Measurements from ENCODE around the gene C4orf50.

- TF ChIP-seq TAF1 (IDR thresholded peaks at IDR 0.05; ENCODE audit: borderline replicate concordance, low read depth, low read length) = no peak
- no peak for TF ChIP-seq CTCF (IDR thresholded peaks at IDR 0.05 in 2 of 3, conservative IDR thresholded peaks at IDR 0.05 in 1 of 3; ENCODE audit: control insufficient read depth in 2 of 3, extremely low read depth in 1 of 3, insufficient read depth in 1 of 3, low read depth in 3 of 3, low read length in 3 of 3)
- no peak for TF ChIP-seq MYC (IDR thresholded peaks at IDR 0.05; ENCODE audit: insufficient read depth, insufficient read length, insufficient replicate concordance, low read length, severe bottlenecking)
- no peak for TF ChIP-seq REST (IDR thresholded peaks at IDR 0.05; ENCODE audit: low read depth, low read length)
- TF ChIP-seq, protein P1, sequence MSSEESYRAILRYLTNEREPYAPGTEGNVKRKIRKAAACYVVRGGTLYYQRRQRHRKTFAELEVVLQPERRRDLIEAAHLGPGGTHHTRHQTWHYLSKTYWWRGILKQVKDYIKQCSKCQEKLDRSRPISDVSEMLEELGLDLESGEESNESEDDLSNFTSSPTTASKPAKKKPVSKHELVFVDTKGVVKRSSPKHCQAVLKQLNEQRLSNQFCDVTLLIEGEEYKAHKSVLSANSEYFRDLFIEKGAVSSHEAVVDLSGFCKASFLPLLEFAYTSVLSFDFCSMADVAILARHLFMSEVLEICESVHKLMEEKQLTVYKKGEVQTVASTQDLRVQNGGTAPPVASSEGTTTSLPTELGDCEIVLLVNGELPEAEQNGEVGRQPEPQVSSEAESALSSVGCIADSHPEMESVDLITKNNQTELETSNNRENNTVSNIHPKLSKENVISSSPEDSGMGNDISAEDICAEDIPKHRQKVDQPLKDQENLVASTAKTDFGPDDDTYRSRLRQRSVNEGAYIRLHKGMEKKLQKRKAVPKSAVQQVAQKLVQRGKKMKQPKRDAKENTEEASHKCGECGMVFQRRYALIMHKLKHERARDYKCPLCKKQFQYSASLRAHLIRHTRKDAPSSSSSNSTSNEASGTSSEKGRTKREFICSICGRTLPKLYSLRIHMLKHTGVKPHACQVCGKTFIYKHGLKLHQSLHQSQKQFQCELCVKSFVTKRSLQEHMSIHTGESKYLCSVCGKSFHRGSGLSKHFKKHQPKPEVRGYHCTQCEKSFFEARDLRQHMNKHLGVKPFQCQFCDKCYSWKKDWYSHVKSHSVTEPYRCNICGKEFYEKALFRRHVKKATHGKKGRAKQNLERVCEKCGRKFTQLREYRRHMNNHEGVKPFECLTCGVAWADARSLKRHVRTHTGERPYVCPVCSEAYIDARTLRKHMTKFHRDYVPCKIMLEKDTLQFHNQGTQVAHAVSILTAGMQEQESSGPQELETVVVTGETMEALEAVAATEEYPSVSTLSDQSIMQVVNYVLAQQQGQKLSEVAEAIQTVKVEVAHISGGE (CRISPR knock-in tag; IDR thresholded peaks at IDR 0.05) = no peak
- no peak for TF ChIP-seq IKZF1 (conservative IDR thresholded peaks at IDR 0.05)
- TF ChIP-seq EP300 (IDR thresholded peaks at IDR 0.05; ENCODE audit: borderline replicate concordance in 1 of 2, control insufficient read depth in 1 of 2, low read depth in 2 of 2, low read length in 2 of 2) = no peak
- no peak for TF ChIP-seq TARDBP (IDR thresholded peaks at IDR 0.05; ENCODE audit: borderline replicate concordance)
- TF ChIP-seq, protein P2, sequence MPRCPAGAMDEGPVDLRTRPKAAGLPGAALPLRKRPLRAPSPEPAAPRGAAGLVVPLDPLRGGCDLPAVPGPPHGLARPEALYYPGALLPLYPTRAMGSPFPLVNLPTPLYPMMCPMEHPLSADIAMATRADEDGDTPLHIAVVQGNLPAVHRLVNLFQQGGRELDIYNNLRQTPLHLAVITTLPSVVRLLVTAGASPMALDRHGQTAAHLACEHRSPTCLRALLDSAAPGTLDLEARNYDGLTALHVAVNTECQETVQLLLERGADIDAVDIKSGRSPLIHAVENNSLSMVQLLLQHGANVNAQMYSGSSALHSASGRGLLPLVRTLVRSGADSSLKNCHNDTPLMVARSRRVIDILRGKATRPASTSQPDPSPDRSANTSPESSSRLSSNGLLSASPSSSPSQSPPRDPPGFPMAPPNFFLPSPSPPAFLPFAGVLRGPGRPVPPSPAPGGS (IDR thresholded peaks at IDR 0.05; ENCODE audit: borderline replicate concordance, insufficient read depth, low read depth, low read length, poor library complexity, severe bottlenecking) = no peak
- TF ChIP-seq HDAC2 (IDR thresholded peaks at IDR 0.05) = no peak
- no peak for TF ChIP-seq GABPA (IDR thresholded peaks at IDR 0.05; ENCODE audit: low read depth)
- no peak for TF ChIP-seq EZH2 (IDR thresholded peaks at IDR 0.05; ENCODE audit: borderline replicate concordance, control insufficient read depth, low read depth, low read length)
These were observed 109.3 kb downstream of the C4orf50 start for GRCh38 chr4:5908876-5909427.

All from GM12878 (cell line).